NCI-H345 treated with DMSO at 0.1 percent for 48 hours (cell line): ENCODE measurements around the gene MTG2.

Experiments used
- DNase-seq: peaks from one replicate; lab custom pipeline; 2025; ENCODE audit not compliant: unreplicated experiment; lab: John Stamatoyannopoulos, UW

Gene MTG2

DNA sequence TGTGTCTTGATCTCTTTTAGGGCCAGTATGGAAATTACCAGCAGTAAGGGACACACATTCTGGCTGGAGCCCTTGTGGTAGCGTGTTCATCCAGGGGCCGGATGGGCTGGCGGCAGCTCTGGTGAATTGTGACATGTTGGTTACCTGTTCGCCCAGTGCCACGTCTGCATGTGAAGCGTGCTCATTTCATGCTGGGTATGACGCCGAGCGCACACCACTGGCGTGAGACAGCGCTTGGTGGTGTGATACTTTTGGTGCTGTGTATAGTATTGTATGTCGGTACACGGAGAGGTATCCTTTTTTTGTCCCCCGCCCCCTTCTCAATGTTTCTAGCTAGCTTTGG is 3.7 kb upstream of the MTG2 start:
- no peak for DNase-seq

DNA sequence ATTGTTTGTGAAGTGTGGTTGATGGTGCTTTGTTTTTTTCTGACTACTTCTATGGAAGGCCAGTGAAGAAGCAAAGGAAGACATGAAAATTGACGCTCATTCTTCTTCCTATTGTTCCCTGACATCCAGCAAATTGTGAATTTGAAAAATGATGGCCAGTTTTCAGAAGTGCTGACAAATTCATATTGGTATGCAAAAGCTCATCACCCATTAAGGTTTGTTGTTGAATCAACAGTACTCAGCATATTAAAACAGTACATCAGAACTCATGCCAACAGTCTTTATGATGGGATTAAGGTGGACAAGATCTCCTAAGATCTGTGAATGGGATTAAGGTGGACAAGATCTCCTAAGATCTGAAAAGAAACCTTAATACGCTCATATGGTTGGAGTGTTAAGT is 1.0 kb upstream of the MTG2 start:
- no peak for DNase-seq

DNA sequence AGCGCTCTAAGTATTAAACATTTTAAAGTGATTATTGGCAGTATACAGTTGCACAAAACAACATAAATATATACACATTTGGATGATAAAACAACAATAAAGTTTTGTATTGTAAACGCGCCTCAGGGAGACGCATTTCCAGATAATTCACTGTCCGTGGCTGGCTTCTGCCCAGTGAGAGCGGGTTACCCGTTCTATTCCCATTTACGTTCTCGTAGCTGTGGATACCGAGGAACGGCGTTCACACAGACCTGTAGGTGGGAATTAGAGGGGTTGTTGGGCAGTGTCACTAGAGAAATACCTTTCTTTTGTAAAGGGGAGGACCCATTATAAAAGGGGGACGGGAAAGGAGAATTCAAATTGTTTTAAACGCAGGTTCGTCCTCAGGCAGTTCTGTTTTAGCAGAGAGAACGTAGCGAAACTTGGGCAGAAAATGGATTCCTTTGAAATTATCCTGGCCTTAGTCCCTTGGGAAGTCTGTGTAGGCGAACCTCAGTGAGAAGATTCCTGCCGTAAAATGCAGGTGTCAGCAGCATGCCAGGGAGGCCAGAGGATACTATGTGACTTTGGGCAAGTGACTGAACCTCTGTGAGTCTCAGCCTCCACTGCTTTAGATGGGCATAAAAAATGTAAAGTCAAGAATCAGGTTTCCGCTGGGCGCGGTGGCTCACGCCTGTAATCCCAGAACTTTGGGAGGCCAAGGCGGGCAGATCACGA is 756 bp downstream of the MTG2 start:
- no peak for DNase-seq

DNA sequence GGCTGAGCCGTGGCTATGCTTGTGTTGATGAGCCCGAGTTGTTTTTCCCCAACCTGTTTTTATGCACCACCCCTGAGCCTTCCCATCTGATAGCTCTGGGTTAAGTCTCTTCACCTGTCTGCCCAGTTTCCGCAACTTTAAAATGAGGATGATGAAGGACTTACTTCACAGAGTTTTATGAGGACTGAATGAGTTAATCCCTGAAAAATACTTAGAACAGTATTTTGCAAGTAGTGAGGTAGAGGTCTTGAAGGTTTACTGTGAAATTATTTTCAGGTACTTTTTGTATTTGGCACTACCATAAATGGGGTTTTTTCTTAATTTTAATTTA is 3.2 kb downstream of the MTG2 start:
- no peak for DNase-seq

DNA sequence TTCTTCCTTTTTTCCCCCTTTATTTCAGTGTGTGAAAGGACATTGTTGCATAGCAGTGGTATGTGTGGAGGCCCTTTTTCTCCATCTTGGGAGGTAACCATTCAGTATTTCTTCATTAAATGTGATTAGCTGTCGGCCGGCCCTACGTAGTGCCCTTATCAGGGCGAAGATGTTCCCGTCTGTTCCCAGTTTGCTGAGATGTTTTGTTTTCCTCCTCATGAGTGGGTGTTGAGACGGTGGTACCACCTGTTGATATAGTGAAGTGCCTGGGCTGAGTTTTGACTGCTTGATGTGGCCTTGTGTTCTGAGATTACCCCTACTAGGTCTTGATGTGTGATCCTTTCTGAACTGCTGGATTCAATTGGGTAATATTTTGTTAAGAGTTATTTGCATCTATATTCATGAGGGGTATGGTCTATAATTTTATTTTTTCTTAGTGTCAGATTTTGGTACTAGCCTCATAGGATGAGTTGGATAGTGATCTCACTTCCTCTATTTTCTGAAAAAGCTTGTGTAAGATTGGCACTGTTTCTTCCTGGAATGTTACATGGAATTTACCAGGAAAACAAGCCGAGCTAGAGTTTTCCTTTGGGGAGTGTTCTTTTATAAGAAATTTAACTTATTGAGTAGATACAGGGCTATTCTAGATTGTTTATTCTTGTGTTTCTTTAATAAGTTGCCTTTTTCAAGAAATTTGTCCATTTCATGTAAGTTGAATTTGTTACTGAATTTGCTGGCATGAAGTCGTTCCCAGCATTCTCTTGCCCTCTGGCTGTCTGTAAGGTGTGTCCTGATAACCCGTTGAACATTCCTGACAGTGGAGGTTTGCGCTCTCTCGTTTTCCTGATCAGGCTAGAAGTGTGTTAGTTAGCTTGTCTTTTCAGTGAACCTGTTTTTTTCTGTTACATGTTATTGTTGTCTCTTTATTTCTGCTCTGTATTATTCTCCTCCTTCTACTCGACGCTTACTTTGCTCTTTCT is 4.3 kb downstream of the MTG2 start:
- no peak for DNase-seq

DNA sequence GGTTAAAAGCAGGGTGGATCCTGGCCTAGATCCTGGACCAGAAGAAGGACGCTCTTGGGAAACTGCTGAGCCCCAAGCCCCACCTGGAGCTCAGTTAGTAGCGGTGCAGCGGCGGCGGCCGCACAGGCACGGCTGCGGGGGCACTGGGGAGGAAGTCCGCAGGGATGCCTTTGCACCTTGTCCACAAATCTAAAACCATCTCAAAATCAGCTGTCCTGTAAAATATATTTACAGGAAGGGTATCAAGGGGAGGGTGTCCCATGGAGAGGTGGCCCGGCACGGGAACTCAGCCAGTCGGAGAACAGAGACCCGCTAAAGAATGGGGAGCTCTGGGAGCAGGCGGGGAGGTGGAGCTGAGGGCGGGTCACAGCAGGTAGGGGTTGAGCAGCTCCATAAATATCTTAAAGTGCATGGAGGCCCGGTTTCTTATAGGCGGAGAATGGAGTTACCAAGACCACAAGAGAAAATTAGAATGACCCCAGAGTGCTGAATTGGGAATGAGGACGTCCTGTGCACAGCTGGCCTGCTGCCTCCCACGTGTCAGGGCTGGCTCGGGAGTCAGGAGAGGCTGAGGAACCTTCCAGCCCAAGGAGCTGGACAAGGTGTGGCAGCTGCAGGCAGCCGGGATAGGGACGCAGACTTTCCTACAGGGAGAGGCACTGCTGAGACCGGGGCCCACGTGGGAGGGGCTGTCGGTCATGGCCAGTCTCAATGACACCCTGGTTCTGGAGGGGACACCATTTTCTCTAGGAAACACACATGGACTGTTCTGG is 8.0 kb downstream of the MTG2 start:
- no peak for DNase-seq

DNA sequence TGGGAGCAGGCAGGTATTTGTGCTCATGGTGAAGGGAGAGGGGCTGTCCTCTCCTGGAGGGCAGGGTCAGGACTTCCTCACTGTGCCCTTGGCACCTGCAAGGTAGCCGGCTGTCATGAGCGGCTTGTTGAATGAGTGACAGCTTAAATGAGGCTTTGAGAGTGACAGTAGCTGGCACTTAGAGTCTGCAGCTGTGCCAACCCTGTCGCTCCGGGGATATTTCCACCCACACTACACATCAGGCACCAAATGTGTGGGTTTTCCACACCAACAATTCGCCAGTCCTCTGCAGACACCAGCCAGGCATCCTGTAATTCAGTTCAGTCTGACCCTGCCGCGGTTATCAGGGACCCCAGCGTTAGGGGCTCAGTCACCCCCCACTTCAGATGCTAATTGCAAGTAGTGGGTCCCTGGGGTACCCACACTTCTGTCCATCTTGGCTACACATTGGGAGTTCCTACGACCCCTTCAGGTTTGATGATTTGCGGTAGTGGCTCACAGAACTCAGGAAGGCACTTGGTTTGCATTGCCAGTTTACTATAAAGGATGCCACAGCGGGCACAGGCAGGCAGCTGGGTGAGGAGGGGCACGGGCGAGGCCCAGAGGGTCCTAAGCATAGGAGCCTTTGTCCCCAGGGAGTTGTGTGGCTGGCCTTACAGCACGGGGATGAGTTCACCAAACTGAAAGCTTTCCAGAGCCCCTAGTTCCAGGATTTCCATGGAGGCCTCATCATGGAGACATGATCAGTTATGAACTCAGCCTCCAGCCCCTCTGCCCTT is 9.1 kb downstream of the MTG2 start:
- DNase-seq = peak; percentile 36

DNA sequence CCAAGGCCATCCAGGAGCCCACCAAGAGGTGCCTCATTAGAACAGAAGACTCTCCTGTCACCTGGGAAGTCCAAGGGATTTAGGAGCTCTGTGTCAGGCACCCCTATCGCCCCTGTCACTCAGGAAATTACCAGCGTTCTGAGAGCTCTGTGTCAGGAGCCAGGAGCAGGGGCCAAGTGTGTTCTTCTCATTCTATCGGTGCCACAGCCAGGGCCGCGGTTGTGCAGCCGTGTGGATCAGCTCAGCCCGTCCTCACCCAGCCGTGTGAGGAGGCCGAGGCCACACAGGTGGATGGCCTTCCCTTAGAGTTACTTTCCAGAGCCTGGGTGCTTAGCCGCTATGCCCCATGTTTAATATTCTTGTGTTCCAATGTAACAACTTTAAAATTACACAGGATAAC is 9.8 kb downstream of the MTG2 start:
- DNase-seq = no peak

DNA sequence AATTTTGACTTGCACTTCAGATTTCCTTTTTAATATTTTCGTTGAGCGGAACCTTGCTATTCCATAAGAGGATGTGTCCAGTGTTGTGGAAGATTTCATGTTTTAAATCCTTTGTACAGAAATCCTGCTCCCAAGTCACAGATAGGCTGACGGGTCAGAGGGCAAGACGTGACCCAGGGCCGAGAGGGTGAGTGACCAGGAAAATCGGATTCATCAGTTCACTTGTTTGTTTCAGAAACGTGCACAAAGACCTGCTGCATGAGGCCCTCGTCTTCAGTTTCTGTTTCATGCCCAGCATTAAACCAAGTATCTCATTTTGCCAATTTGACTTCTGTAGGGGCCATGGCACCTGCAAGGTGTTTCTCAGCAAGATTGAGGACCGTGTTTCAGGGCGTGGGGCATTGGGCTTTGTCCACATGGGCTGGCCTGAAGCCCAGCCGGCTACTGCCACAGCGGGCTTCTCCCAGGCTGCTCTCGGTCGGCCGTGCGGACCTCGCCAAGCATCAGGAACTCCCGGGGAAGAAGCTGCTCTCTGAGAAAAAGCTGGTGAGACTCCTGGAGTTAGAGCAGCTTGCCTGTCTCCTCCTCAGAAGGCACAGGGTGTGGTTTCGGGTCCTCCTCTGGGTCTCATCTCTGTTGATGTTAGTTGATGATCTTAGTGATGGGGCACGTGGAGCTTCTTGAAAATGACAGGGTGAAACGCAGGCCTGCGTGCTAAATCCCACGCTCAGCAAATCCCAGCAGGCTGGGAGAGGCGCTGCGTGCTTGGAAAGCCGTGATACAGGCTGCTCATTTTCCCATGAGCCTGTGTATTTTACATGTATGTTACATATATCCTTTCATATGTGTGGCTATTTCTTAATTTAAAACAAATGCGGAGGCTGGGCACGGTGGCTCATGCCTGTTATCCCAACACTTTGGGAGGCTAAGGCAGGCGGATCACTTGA is 10.5 kb downstream of the MTG2 start:
- DNase-seq = no peak

DNA sequence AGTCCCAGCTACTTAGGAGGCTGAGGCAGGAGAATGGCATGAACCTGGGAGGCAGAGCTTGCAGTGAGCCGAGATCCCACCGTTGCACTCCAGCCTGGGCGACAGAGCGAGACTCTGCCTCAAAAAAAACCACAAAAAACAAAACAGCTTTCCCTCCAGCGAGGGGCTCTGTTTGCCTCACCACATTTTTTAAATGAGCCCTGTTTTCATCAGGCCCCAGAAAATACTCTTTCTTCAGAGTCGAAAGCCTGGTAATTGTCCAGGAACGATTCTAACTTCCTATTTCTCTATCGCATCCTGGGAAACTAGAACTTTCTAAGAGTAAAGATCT is 12.2 kb downstream of the MTG2 start:
- DNase-seq = no peak

DNA sequence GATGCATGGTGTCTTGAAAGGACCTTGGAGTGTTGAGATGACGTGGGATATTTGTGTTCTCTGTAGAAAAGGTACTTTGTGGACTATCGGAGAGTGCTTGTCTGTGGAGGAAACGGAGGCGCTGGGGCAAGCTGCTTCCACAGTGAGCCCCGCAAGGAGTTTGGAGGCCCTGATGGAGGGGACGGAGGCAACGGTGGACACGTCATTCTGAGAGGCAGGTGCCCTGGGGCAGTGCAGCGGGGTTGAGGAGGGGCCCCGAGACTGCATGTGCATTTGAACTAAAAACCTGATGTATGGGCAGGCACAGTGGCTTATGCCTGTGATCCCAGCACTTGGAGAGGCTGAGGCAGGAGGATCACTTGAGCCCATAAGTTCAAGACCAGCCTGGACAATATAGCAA is 12.9 kb downstream of the MTG2 start:
- DNase-seq = no peak

DNA sequence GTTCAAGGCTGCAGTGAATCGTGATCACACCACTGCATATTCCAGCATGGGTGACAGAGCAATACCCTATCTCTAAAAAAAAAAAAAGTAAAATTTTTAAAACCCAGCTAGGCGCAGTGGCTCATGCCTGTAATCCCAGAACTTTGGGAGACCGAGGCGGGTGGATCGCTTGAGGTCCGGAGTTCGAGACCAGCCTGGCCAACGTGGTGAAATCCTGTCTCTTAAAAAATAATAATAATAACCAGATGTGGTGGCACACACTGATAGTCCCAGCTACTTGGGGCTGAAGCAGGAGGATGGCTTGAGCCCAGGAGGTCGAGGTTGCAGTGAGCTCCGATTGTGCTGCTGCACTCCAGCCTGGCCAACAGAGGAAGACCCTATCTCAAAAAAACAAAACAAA is 13.5 kb downstream of the MTG2 start:
- DNase-seq = no peak

DNA sequence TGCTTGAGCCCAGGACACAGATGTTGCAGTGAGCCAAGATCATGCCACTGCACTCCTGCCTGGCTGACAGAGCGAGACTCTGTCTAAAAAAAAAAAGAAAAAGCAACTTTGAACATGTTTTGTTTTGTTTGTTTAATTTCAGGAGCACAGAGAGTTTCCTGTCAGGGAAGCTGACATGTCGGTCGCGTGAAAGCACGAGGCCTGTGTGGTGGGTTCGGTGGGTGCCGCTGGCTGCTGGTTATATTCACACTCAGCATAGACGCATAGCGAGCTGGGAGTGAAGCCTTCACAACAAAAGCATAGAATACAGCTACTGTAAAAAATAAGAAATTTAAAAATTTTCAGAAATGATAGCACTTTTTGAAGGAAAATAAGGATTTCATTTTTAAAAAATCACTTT is 14.5 kb downstream of the MTG2 start:
- no peak for DNase-seq

DNA sequence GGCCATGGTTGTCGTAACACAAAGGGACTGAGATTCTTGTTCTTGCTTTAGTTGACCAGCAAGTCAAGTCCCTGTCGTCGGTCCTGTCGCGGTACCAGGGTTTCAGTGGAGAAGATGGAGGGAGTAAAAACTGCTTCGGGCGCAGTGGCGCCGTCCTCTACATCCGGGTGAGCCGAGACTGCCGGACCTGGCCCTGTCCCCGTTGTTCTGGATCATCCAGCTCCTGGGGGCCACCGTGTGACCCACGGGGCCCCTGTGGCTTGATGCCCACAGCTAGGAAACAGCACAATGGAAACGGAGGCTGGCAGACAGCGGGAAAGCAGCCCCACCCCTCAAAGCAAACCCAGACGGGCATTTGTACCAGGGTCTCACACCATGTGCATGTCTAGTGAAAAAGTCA is 15.0 kb downstream of the MTG2 start:
- DNase-seq = no peak

DNA sequence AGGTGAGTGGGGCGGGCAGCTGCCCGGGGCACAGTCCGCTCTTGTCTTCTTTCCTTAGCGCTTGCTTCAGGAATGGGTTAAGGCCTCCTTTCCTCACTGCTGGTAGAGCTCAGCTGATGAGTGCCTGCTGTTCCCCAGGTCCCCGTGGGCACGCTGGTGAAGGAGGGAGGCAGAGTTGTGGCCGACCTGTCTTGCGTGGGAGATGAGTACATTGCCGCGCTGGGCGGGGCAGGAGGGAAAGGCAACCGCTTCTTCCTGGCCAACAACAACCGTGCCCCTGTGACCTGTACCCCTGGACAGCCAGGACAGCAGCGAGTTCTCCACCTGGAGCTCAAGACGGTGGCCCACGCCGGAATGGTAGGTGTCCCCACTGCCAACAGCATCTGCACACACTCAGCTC is 15.7 kb downstream of the MTG2 start:
- no peak for DNase-seq

DNA sequence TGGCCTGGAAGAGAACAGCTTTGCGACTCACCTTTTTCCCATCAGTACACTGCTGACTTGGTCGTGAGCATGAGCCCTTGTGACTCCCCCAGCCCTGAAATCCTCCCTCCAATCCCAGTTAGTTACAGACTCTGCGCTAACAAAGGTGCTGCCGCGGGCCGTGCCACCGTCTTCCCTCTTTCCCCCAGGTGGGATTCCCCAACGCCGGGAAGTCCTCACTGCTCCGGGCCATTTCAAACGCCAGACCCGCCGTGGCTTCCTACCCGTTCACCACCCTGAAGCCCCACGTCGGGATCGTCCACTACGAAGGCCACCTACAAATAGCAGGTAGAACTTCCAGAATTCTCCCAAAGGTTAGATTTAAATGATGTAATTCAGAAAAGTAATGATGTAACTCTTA is 16.1 kb downstream of the MTG2 start:
- no peak for DNase-seq

DNA sequence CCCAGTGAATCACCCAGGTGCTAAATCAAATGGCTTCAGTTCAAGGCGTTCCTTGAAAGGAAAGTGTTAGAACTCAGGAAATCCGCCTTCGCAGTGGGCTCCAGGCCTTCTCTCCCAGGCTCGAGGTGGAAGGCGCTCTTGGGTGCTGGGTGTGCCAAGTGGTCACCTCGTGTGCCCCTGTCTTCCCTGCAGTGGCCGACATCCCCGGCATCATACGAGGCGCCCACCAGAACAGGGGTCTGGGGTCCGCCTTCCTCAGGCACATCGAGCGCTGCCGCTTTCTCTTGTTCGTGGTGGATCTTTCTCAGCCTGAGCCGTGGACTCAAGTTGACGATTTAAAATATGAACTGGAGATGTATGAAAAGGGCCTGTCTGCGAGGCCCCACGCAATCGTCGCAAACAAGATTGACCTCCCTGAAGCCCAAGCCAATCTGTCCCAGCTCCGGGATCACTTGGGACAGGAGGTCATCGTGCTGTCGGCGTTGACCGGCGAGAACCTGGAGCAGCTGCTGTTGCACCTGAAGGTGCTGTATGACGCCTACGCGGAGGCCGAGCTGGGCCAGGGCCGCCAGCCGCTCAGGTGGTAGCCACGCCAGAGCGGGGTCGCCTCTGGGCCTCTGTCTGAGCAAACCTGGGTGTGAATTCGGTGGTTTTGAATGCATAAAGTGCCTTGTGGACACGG is 17.8 kb downstream of the MTG2 start:
- no peak for DNase-seq

DNA sequence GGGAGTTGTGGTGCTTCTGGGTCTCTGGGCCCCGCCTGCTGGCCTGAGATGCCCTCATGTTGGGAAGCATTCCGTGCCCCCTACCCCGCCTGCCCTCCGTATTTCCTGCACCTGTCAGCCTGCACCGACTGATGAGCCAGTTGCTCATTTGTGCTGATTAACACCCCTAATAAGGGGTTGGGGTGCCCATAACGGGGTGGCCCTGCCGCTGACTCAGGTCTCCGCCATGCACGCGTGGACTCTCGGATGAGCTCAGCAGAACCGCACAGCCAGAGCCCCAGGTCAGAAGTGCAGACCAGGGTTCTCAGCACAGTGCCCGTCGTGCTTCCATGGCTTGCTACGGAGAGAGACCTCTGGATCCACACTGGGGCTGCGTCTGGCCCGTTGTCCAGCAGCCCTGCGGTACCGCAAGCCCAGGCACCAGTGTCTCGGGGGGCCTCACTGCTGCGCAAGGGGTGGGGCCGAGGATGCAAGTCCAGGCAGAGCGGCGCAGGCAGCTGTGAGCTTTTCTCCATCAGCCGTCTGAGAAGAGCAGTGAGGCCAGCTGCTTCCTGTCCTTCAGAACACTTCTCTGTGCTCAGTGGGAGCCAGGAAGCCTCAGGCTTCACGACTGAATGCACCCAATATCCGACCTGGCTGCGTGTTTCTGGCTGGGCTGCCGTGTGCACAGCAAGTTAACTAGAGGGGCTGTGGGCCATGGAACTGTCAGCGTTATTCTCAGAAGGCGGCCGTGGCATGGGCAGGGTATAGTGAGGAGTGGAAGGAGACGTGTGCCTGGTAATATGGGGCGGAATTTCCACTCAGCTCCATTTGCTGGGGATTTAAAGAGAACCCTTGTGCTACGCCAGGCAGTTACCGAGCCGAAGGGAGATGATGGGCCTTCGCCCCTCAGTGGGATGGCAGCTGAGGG is 18.6 kb downstream of the MTG2 start:
- peak; percentile 71 for DNase-seq

DNA sequence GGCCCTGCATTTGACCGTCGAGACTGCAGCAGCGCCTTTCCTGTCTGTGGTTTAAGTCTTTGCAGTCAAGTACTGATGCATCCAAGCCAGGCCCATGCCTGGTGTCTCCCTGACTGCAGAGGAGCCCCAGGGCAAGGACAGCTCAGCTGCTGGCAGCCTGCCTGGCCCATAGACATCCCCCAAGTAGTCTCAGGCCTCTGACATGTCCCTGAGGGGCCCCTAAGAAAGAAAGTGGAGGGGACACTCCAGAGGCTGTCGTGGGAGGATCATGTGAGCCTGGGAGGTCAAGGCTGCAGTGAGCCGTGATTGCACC is 19.2 kb downstream of the MTG2 start:
- no peak for DNase-seq
